Transverse colon (tissue), 4 donors: ENCODE results near the gene INO80E. TPM values are rescaled to one million over a fixed set of nuclear protein-coding genes. Genes with fewer than 3 reads are reported as not detected.

Source experiments
- DNase-seq: peaks from one replicate; pipeline ENCODE4 v3.0.0-alpha.2; 2019
- H3K27ac ChIP-seq, 4 donors: fragments of 200-600 bp; sonication (generic); 2 replicates each; pipeline ENCODE4 v1.5.1; 2016 to 2018; ENCODE audit warnings: inconsistent platforms in 4 of 4
- H3K27me3 ChIP-seq: fragments of 200-600 bp; sonication (generic); 2 replicates; pipeline ENCODE4 v1.5.1; 2017; ENCODE audit warnings: inconsistent platforms
- H3K36me3 ChIP-seq, 4 donors: fragments of 200-600 bp; sonication (generic); 2 replicates each; pipeline ENCODE4 v1.5.1; 2017 to 2019; ENCODE audit warnings: inconsistent platforms in 4 of 4
- H3K4me1 ChIP-seq, 4 donors: fragments of 200-600 bp; sonication (generic); 2 replicates each; pipeline ENCODE4 v1.5.1; 2017 to 2020; ENCODE audit warnings: inconsistent platforms in 4 of 4
- H3K4me3 ChIP-seq, 4 donors: fragments of 200-600 bp; sonication (generic); 1 replicate in 1 of 4; 2 replicates in 3 of 4; pipeline versions ENCODE4 v1.5.1 to v1.6.1; 2017 to 2019; ENCODE audit warnings: inconsistent platforms in 4 of 4
- H3K9me3 ChIP-seq, 2 donors: fragments of 200-600 bp; sonication (generic); 2 replicates each; pipeline ENCODE4 v1.5.1; 2017 to 2019; ENCODE audit warnings: inconsistent platforms in 2 of 2
- EP300 ChIP-seq: sonication (generic); formaldehyde crosslinking; IDR thresholded peaks from one replicate; pipeline ENCODE4 v1.6.1; 2017; ENCODE audit warnings: antibody characterized with exemption, low read depth
- POLR2A ChIP-seq: fragments of 450-650 bp; IDR thresholded peaks from one replicate; pipeline ENCODE4 v1.6.1; 2016; ENCODE audit warnings: antibody characterized with exemption, mild to moderate bottlenecking, moderate library complexity
- POLR2AphosphoS5 ChIP-seq, 3 donors: sonication (generic); formaldehyde crosslinking; IDR thresholded peaks; one replicate each; pipeline ENCODE4 v1.6.1; 2016; ENCODE audit warnings: antibody characterized with exemption in 3 of 3
- WGBS, 2 donors: methylation state at CpG; one replicate each; pipeline ENCODE4 v1.1.5; 2018; ENCODE audit warnings: low coverage in 1 of 2; 5-methylcytosine and 5-hydroxymethylcytosine counted together
- in situ Hi-C, 4 donors: fragments of 200-750 bp; cut with MboI; loops; one replicate each; pipeline versions ENCODE4 v1.15.0 to v1.15.1; 2017; ENCODE audit warnings: low sequenced_read_pairs in 3 of 4, low pct_ligation_motif_present in 1 of 4, low pct_unique_long_range_greater_than_20kb in 1 of 4
- intact Hi-C: fragments of 100-400 bp; cut with DNase I; formaldehyde crosslinking; loops from one replicate; pipeline ENCODE4 v1.15.1; 2023; ENCODE audit warnings: low total_unique reads
- total RNA-seq, 4 donors: library from RNA; depleted of rRNA; stranded (reverse); fragments of >200 nt; gene quantifications; one replicate each; pipeline ENCODE4 v1.1.0, GENCODE V29; 2016
- TF ChIP-seq, protein P1 (sequence below), 5 experiments: fragments of 200-600 bp in 3 of 5; fragments of 450-650 bp in 2 of 5; sonication (generic) in 3 of 5; IDR thresholded peaks; 1 replicate in 2 of 5; 2 replicates in 3 of 5; pipeline ENCODE4 v1.5.1; 2016 to 2017; ENCODE audit warnings: antibody characterized with exemption in 5 of 5, inconsistent platforms in 3 of 5, mild to moderate bottlenecking in 2 of 5, moderate library complexity in 1 of 5

Gene INO80E
- total RNA-seq, 4 donors from 2014 or later = 65.6 to 94.3 (median 73.0) TPM

DNA sequence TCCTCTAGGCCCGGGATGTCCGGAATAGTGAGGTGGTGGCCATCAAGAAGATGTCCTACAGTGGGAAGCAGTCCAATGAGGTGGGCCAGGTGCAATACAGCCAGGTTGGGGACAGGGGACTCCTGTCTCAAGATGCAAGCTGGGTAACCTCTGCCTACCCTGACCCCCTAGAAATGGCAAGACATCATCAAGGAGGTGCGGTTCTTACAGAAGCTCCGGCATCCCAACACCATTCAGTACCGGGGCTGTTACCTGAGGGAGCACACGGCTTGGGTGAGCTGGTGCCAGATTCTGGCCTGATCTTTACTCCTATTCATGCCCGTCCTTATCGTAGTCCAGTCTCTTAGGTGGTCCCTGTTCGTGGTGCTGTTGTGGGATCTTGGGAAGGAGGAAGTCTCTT is 18.0 kb upstream of the INO80E start:
- Histone ChIP-seq H3K27ac (no peak overlapping the region), H3K27me3 (no peaks in the 10 kb centered on the region), H3K4me3 (no peak overlapping the region), H3K36me3 (peaks cover 0 to 43% (median 14%) of the 10 kb centered on the region in 4 donors), H3K9me3 (no peaks in the 10 kb centered on the region), H3K4me1 (peaks cover 21 to 31% (median 25%) of the 10 kb centered on the region in 4 donors)
- in situ Hi-C loops (no loop called here), intact Hi-C loops (no loop called here)
- 98% methylated on average over 9 of the region's 9 CpGs; no CpG with 5 or more reads in 1 of the 2 donors for WGBS, 2 donors
- DNase-seq = no peak
- TF ChIP-seq EP300 (no peak), POLR2A (no peak), POLR2AphosphoS5 (IDR thresholded peaks at IDR 0.05) (no peak)
- TF ChIP-seq, protein P1, sequence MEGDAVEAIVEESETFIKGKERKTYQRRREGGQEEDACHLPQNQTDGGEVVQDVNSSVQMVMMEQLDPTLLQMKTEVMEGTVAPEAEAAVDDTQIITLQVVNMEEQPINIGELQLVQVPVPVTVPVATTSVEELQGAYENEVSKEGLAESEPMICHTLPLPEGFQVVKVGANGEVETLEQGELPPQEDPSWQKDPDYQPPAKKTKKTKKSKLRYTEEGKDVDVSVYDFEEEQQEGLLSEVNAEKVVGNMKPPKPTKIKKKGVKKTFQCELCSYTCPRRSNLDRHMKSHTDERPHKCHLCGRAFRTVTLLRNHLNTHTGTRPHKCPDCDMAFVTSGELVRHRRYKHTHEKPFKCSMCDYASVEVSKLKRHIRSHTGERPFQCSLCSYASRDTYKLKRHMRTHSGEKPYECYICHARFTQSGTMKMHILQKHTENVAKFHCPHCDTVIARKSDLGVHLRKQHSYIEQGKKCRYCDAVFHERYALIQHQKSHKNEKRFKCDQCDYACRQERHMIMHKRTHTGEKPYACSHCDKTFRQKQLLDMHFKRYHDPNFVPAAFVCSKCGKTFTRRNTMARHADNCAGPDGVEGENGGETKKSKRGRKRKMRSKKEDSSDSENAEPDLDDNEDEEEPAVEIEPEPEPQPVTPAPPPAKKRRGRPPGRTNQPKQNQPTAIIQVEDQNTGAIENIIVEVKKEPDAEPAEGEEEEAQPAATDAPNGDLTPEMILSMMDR (IDR thresholded peaks at IDR 0.05) = no peak

DNA sequence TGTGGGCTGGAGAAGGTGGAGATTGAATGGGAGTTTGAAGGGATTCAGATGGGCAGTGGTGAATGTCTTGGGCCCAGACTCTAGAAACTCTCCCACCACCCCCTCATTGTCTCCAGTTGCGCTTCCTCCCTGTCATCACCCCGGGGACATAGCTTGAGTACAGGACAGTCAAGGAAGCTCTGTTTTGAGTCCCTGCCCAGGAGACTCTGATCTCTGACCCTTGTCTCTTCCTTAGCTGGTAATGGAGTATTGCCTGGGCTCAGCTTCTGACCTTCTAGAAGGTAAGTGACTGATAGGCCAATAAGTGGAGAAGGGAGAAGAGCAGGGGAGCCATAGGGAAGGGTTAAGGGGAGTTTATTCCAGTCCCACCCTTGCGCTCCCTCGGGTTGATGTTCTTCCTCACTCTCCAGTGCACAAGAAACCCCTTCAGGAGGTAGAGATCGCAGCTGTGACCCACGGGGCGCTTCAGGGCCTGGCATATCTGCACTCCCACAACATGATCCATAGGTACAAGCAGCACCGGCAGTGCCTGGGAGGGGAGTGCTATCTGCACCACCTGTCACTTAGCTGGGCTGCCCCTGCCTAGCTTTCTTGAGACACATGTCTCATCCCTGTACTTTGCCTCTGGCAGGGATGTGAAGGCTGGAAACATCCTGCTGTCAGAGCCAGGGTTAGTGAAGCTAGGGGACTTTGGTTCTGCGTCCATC is 17.3 kb upstream of the INO80E start:
- Histone ChIP-seq H3K9me3 (no peaks in the 10 kb centered on the region), H3K4me1 (peaks cover 21 to 29% (median 25%) of the 10 kb centered on the region in 4 donors), H3K36me3 (peaks cover 0 to 49% (median 17%) of the 10 kb centered on the region in 4 donors), H3K27ac (no peak overlapping the region), H3K27me3 (no peaks in the 10 kb centered on the region), H3K4me3 (no peak overlapping the region)
- WGBS, 2 donors = 80 to 89% methylated on average over 1 to 9 of the region's 9 CpGs
- no peak for TF ChIP-seq POLR2AphosphoS5 (IDR thresholded peaks at IDR 0.05)
- TF ChIP-seq POLR2A = no peak
- TF ChIP-seq EP300 = no peak
- TF ChIP-seq, protein P1 (IDR thresholded peaks at IDR 0.05) = no peak
- no peak for DNase-seq
- in situ Hi-C loops = no loop called here
- intact Hi-C loops = no loop called here

GRCh38 chr16:29982560-29983419 is 13.3 kb upstream of the INO80E start:
- intact Hi-C loops = no loop called here
- H3K27ac ChIP-seq = no peak overlapping the region
- no peak for TF ChIP-seq POLR2A
- no peak for TF ChIP-seq POLR2AphosphoS5 (IDR thresholded peaks at IDR 0.05)
- no peak for TF ChIP-seq EP300
- TF ChIP-seq, protein P1 (IDR thresholded peaks at IDR 0.05) = no peak
- DNase-seq = no peak
- in situ Hi-C loops = no loop called here
- H3K4me1 ChIP-seq = no peaks in the 10 kb centered on the region
- no peaks in the 10 kb centered on the region for H3K9me3 ChIP-seq
- no peak overlapping the region for H3K4me3 ChIP-seq
- no peaks in the 10 kb centered on the region for H3K27me3 ChIP-seq
- H3K36me3 ChIP-seq = peaks cover 0 to 85% (median 37%) of the 10 kb centered on the region in 4 donors
- WGBS, 2 donors = 90% methylated on average over 24 of the region's 24 CpGs; no CpG with 5 or more reads in 1 of the 2 donors

DNA sequence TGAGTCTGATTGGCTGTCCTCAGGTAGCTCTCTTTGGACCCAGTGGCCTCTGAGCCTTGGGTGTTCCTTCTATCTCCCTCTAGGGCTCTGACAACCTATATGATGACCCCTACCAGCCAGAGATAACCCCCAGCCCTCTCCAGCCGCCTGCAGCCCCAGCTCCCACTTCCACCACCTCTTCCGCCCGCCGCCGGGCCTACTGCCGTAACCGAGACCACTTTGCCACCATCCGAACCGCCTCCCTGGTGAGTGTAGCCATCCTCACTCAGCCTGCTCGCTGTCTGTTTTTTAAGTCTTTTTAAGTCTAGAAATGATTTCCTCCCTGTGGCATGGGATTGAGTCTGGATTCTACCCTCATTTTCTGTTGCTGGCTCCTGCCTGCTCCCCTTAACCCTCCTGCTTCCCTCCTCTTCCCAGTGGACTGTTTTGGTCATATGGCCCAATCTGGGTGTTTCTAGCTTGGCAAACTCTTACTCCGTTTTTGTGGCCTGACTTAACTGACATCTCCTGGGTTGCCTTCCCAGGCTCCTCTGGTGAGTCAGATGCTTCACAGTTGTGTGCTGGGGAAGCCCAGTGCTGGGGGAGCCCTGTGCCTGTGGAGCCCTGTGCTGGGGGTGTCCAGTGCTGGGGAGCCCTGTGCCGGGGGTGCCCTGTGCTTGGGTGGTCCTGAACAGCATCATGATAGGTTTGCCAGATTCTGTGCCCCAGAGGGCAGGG is 12.5 kb upstream of the INO80E start:
- Histone ChIP-seq H3K9me3 (no peaks in the 10 kb centered on the region), H3K4me3 (no peak overlapping the region), H3K27ac (no peak overlapping the region), H3K36me3 (peaks cover 0 to 83% (median 40%) of the 10 kb centered on the region in 4 donors), H3K27me3 (no peaks in the 10 kb centered on the region), H3K4me1 (no peaks in the 10 kb centered on the region)
- no peak for TF ChIP-seq POLR2AphosphoS5 (IDR thresholded peaks at IDR 0.05)
- WGBS, 2 donors = 63 to 89% methylated on average over 2 to 12 of the region's 12 CpGs
- no peak for DNase-seq
- in situ Hi-C loops = no loop called here
- intact Hi-C loops = no loop called here
